HCT116 (cell line): ENCODE results near the gene ZYG11B. TPM values are rescaled to one million over a fixed set of nuclear protein-coding genes. Genes with fewer than 3 reads are reported as not detected.

Experiments used
- ATAC-seq: fragments of 200-7000 bp; cut with Tn5 transposase; 2 replicates; pipeline ENCODE4 v1.9.1; 2020; ENCODE audit warnings: mild to moderate bottlenecking, moderate library complexity
- BruUV-seq: library from RNA; stranded (reverse); fragments of 400-500 nt; replicated peaks from 2 replicates; lab custom pipeline; 2021; lab: Mats Ljungman, UMichigan
- CTCF ChIA-PET: fragments of 300-600 bp; sonication (Branson Sonifier 250); formaldehyde crosslinking; loops from one replicate; lab custom pipeline; 2021; ENCODE audit warnings: antibody characterized with exemption; lab: Charles Lee
- POLR2A ChIA-PET: fragments of 300-600, 350-600 bp; sonication (Branson Sonifier 250); formaldehyde crosslinking; loops from one replicate; lab custom pipeline; 2021; ENCODE audit warnings: antibody characterized with exemption; lab: Charles Lee
- RAD21 ChIA-PET, 2 experiments: fragments of 300-600 bp; sonication (Branson Sonifier 250); formaldehyde crosslinking; loops; one replicate each; lab custom pipeline; 2023; ENCODE audit warnings: low total read pairs in 2 of 2; ENCODE audit not compliant: uncharacterized antibody in 2 of 2, unreplicated experiment in 2 of 2, low non-redundant PET in 1 of 2; lab: Charles Lee
- DNase-seq: peaks from one replicate; pipeline ENCODE4 v3.0.0-alpha.2; 2010; ENCODE audit warnings: low read depth, low spot score
- H2AFZ ChIP-seq: fragments of 200-600 bp; shearing (Covaris generic), sonication (generic); 2 replicates; pipeline ENCODE4 v1.6.1; 2017; ENCODE audit warnings: low read depth, mixed run types, mixed read lengths, antibody characterized with exemption, low read length; ENCODE audit not compliant: poor library complexity, severe bottlenecking
- H3K27ac ChIP-seq: 2 replicates; pipeline ENCODE4 v1.5.1; 2012; ENCODE audit warnings: low read depth, low read length
- H3K27me3 ChIP-seq: fragments of 200-600 bp; sonication (generic); 2 replicates; pipeline ENCODE4 v1.6.1; 2016; ENCODE audit warnings: mixed run types, low read length, mixed read lengths; ENCODE audit not compliant: insufficient read depth
- H3K36me3 ChIP-seq, 2 experiments: fragments of 200-500 bp in 1 of 2; fragments of 200-600 bp in 1 of 2; sonication (Bioruptor generic) in 1 of 2; sonication (generic) in 1 of 2; 2 replicates each; pipeline versions ENCODE4 v1.5.1 to v1.6.1; 2014 to 2016; ENCODE audit warnings: low read length in 2 of 2, inconsistent platforms in 1 of 2, mixed read lengths in 1 of 2, mixed run types in 1 of 2; ENCODE audit not compliant: insufficient read depth in 2 of 2, control insufficient read depth in 1 of 2
- H3K4me1 ChIP-seq, 2 experiments: fragments of 200-600 bp in 1 of 2; sonication (generic) in 1 of 2; 2 replicates each; pipeline versions ENCODE4 v1.5.1 to v1.6.1; 2012 to 2017; ENCODE audit warnings: low read length in 2 of 2, inconsistent platforms in 1 of 2, mild to moderate bottlenecking in 1 of 2, mixed read lengths in 1 of 2, mixed run types in 1 of 2, moderate library complexity in 1 of 2; ENCODE audit not compliant: insufficient read depth in 2 of 2, control insufficient read depth in 1 of 2
- H3K4me2 ChIP-seq: fragments of 200-600 bp; sonication (generic); 2 replicates; pipeline ENCODE4 v1.6.1; 2017; ENCODE audit warnings: mixed run types, low read length, mixed read lengths
- H3K4me3 ChIP-seq, 2 experiments: fragments of 200-600 bp in 1 of 2; sonication (generic) in 1 of 2; replicated peaks in 1 of 2; 2 replicates each; pipeline ENCODE4 v1.5.1; 2011 to 2016; ENCODE audit warnings: low read length in 2 of 2, control low read depth in 1 of 2, low read depth in 1 of 2, mild to moderate bottlenecking in 1 of 2, mixed read lengths in 1 of 2, mixed run types in 1 of 2
- H3K79me2 ChIP-seq: fragments of 200-600 bp; sonication (generic); 2 replicates; pipeline ENCODE4 v1.6.1; 2017; ENCODE audit warnings: mild to moderate bottlenecking, mixed run types, low read length, moderate library complexity, mixed read lengths; ENCODE audit not compliant: insufficient read depth
- H3K9ac ChIP-seq: fragments of 200-600 bp; sonication (generic); 2 replicates; pipeline ENCODE4 v1.6.1; 2016; ENCODE audit warnings: low read length, mixed read lengths
- H3K9me2 ChIP-seq: fragments of 200-600 bp; sonication (generic), shearing (Covaris generic); 2 replicates; pipeline ENCODE4 v1.6.1; 2017; ENCODE audit warnings: mixed run types, mild to moderate bottlenecking, moderate library complexity; ENCODE audit not compliant: insufficient read depth
- H3K9me3 ChIP-seq, 2 experiments: fragments of 200-500 bp in 1 of 2; fragments of 200-600 bp in 1 of 2; sonication (Bioruptor generic) in 1 of 2; sonication (generic) in 1 of 2; 2 replicates each; pipeline ENCODE4 v1.6.1; 2014 to 2017; ENCODE audit warnings: low read length in 2 of 2, mixed read lengths in 2 of 2, inconsistent platforms in 1 of 2, low read depth in 1 of 2, mild to moderate bottlenecking in 1 of 2, mixed run types in 1 of 2, moderate library complexity in 1 of 2; ENCODE audit not compliant: control insufficient read depth in 1 of 2, insufficient read depth in 1 of 2
- H4K20me1 ChIP-seq: fragments of 200-600 bp; sonication (generic), shearing (Covaris generic); 2 replicates; pipeline ENCODE4 v1.6.1; 2017; ENCODE audit warnings: mixed run types, mild to moderate bottlenecking, moderate library complexity; ENCODE audit not compliant: insufficient read depth
- CBX3 ChIP-seq: IDR thresholded peaks from 2 replicates; pipeline ENCODE4 v1.6.1; 2012; ENCODE audit warnings: low read depth
- CEBPB ChIP-seq: IDR thresholded peaks from 2 replicates; pipeline ENCODE4 v1.6.1; 2012; ENCODE audit warnings: low read depth
- EGR1 ChIP-seq: IDR thresholded peaks from 2 replicates; pipeline ENCODE4 v1.6.1; 2012; ENCODE audit warnings: low read depth
- EZH2phosphoT487 ChIP-seq: fragments of 200-600 bp; IDR thresholded peaks from 2 replicates; pipeline ENCODE4 v1.6.1; 2018; ENCODE audit warnings: antibody characterized with exemption, borderline replicate concordance
- MAX ChIP-seq: IDR thresholded peaks from 2 replicates; pipeline ENCODE4 v1.6.1; 2012
- POLR2A ChIP-seq: IDR thresholded peaks from 2 replicates; pipeline ENCODE4 v1.7.0; 2011; ENCODE audit warnings: borderline replicate concordance; ENCODE audit not compliant: insufficient read depth, insufficient read length; ENCODE audit errors: extremely low read depth
- POLR2AphosphoS5 ChIP-seq: IDR thresholded peaks from 2 replicates; pipeline ENCODE4 v1.6.1; 2011; ENCODE audit warnings: mild to moderate bottlenecking, low read depth, low read length, moderate library complexity
- SIN3A ChIP-seq: IDR thresholded peaks from 2 replicates; pipeline ENCODE4 v1.6.1; 2012; ENCODE audit warnings: low read depth
- SP1 ChIP-seq: IDR thresholded peaks from 2 replicates; pipeline ENCODE4 v1.6.1; 2012; ENCODE audit warnings: low read depth
- SRF ChIP-seq: IDR thresholded peaks from 2 replicates; pipeline ENCODE4 v1.6.1; 2012; ENCODE audit warnings: low read depth
- TCF7L2 ChIP-seq: IDR thresholded peaks from 2 replicates; pipeline ENCODE4 v1.7.0; 2011; ENCODE audit warnings: borderline replicate concordance, inconsistent platforms; ENCODE audit not compliant: insufficient read depth, insufficient read length; ENCODE audit errors: extremely low read depth
- YY1 ChIP-seq: IDR thresholded peaks from 2 replicates; pipeline ENCODE4 v1.6.1; 2011; ENCODE audit warnings: low read length, low read depth, moderate library complexity, mild to moderate bottlenecking; ENCODE audit not compliant: insufficient replicate concordance; ENCODE audit errors: extremely low read depth
- ZBTB33 ChIP-seq: IDR thresholded peaks from 2 replicates; pipeline ENCODE4 v1.6.1; 2011; ENCODE audit warnings: mild to moderate bottlenecking, low read length, moderate library complexity; ENCODE audit not compliant: insufficient replicate concordance; ENCODE audit errors: extremely low read depth
- intact Hi-C: fragments of 100-400 bp; cut with micrococcal nuclease; formaldehyde crosslinking; loops from 2 replicates; pipeline ENCODE4 v1.10.0; 2022
- total RNA-seq: library from RNA; stranded (reverse); gene quantifications from one replicate; pipeline ENCODE4 v1.2.1, GENCODE V29; 2021; ENCODE audit not compliant: unreplicated experiment
- TF ChIP-seq, protein P1 (sequence below), 3 experiments: fragments of 200-600 bp in 1 of 3; sonication (generic) in 1 of 3; IDR thresholded peaks in 2 of 3; conservative IDR thresholded peaks in 1 of 3; 2 replicates each; pipeline ENCODE4 v1.5.1; 2012 to 2017; ENCODE audit warnings: low read depth in 2 of 3, low read length in 2 of 3, antibody characterized with exemption in 1 of 3, borderline replicate concordance in 1 of 3, control low read depth in 1 of 3, mild to moderate bottlenecking in 1 of 3, mixed read lengths in 1 of 3, mixed run types in 1 of 3, moderate library complexity in 1 of 3; ENCODE audit not compliant: insufficient read depth in 1 of 3

Gene ZYG11B
- total RNA-seq, 1 experiment from 2014 or later: 20.7 TPM

DNA sequence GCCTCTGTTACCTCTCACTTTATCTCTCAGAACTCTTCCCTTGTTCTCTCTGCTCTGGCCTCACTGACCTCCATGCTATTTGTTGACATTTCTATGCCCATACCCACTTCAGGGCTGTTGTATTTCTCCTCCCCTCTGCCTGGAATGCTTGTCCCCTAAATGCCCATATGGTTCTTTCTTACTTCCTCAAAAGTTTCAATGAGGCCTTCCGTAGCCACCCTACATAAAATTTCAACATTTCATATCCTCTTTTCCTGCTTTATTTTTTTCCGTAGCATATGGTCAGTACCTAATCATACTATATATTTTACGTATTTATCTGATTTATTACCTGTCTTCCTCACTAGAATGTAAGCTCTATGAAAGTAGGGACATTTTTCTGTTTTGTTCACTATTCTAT is 69.2 kb downstream of the ZYG11B start:
- RAD21 ChIA-PET: no interaction called here
- BruUV-seq: no TSS peak

More for the DNA sequence above, 69.2 kb downstream of the ZYG11B start:
- H3K9me3 ChIP-seq: no peaks in the 10 kb centered on the region
- no peaks in the 10 kb centered on the region for H3K79me2 ChIP-seq
- no peaks in the 10 kb centered on the region for H3K9me2 ChIP-seq
- no peak overlapping the region for H2AFZ ChIP-seq
- ATAC-seq (no peak), DNase-seq (no peak)
- intact Hi-C loops: no loop called here
- peaks cover 0 to 2% of the 10 kb centered on the region in 2 experiments; a peak in 1 of 4 replicates for H3K36me3 ChIP-seq
- H3K4me1 ChIP-seq: no peaks in the 10 kb centered on the region
- ChIA-PET CTCF (no interaction called here), POLR2A (no interaction called here)
- H4K20me1 ChIP-seq: no peaks in the 10 kb centered on the region; the same call in 1 of the 2 replicates
- H3K27me3 ChIP-seq: no peaks in the 10 kb centered on the region
- H3K4me3 ChIP-seq: no peak overlapping the region
- no peak for TF ChIP-seq ZBTB33
- TF ChIP-seq YY1: no peak
- no peak for TF ChIP-seq POLR2A
- TF ChIP-seq CEBPB: no peak
- no peak for TF ChIP-seq TCF7L2
- no peak for TF ChIP-seq SRF
- TF ChIP-seq EZH2phosphoT487: no peak
- no peak for TF ChIP-seq SP1
- no peak for TF ChIP-seq CBX3
- TF ChIP-seq POLR2AphosphoS5: no peak
- TF ChIP-seq, protein P1, sequence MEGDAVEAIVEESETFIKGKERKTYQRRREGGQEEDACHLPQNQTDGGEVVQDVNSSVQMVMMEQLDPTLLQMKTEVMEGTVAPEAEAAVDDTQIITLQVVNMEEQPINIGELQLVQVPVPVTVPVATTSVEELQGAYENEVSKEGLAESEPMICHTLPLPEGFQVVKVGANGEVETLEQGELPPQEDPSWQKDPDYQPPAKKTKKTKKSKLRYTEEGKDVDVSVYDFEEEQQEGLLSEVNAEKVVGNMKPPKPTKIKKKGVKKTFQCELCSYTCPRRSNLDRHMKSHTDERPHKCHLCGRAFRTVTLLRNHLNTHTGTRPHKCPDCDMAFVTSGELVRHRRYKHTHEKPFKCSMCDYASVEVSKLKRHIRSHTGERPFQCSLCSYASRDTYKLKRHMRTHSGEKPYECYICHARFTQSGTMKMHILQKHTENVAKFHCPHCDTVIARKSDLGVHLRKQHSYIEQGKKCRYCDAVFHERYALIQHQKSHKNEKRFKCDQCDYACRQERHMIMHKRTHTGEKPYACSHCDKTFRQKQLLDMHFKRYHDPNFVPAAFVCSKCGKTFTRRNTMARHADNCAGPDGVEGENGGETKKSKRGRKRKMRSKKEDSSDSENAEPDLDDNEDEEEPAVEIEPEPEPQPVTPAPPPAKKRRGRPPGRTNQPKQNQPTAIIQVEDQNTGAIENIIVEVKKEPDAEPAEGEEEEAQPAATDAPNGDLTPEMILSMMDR (IDR thresholded peaks at IDR 0.05 in 2 of 3, conservative IDR thresholded peaks at IDR 0.05 in 1 of 3; ENCODE audit: borderline replicate concordance in 1 of 3, insufficient read depth in 1 of 3, low read depth in 2 of 3, low read length in 2 of 3): no peak
- no peak for TF ChIP-seq SIN3A
- TF ChIP-seq EGR1: no peak
- no peak for TF ChIP-seq MAX
- H3K9ac ChIP-seq: no peak overlapping the region
- H3K27ac ChIP-seq: no peak overlapping the region
- H3K4me2 ChIP-seq: no peak overlapping the region
